Measurements from ENCODE around the gene FKBP15. TPM values are rescaled to one million over a fixed set of nuclear protein-coding genes. Genes with fewer than 3 reads are reported as not detected.

FKBP15 gene
- total RNA-seq, 1 experiment from 2014 or later, result 18.5 TPM

DNA sequence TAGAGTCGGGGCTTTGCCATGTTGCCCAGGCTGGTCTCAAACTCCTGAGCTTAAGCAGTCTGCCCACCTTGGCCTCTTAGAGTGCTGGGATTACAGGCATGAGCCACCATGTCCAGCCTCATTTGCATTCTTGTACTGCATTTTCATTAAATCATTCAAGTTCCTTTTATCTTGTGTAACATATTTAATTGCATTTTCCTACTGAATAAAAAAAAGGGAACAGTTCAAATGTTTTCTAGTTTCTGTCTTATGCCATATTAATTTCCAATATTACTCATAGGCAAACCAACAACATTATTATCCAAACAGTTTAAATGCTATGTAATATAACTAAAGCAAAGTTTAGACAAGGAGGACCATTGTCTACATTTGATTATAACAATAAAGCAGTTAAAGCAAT, 6.4 kb upstream of the FKBP15 start:
- H3K23ac ChIP-seq (ENCODE audit: insufficient read length, low read depth, low read length), result no peak overlapping the region
- H2BK20ac ChIP-seq (ENCODE audit: low read depth, low read length, poor library complexity, severe bottlenecking), result no peak overlapping the region
- H3K4me3 Mint-ChIP-seq, result no peak overlapping the region
- H4K91ac ChIP-seq (ENCODE audit: insufficient read length, low read depth, low read length), result no peak overlapping the region
- no peak overlapping the region for H4K8ac ChIP-seq (replicated peaks; ENCODE audit: insufficient read length, low read depth, low read length)
- H3K9me3 Mint-ChIP-seq, result no peaks in the 10 kb centered on the region
- H2BK120ac ChIP-seq (ENCODE audit: low read depth, low read length, poor library complexity, severe bottlenecking), result no peak overlapping the region
- no CpG with 5 or more reads among the region's 1 CpG for WGBS (ENCODE audit: extremely low coverage, insufficient read length, low lambda C conversion rate)
- H2BK12ac ChIP-seq (ENCODE audit: insufficient read length, low read depth, low read length), result no peak overlapping the region
- H3K9me3 ChIP-seq (ENCODE audit: control insufficient read depth, low read depth, low read length), result no peaks in the 10 kb centered on the region
- no peak overlapping the region for H4K5ac ChIP-seq (ENCODE audit: insufficient read length, low read depth, low read length)
- no peak overlapping the region for H3T11ph ChIP-seq (ENCODE audit: low read length)
- H3K27ac Mint-ChIP-seq, result no peak overlapping the region
- peaks cover 1% of the 10 kb centered on the region for H3K23me2 ChIP-seq (ENCODE audit: insufficient read length, low read depth, low read length, poor library complexity, severe bottlenecking)
- H3K4me1 Mint-ChIP-seq, result peaks cover 8 to 11% of the 10 kb centered on the region in 2 experiments
- H3K9ac ChIP-seq (ENCODE audit: extremely low read depth, insufficient read length, low read length), result no peak overlapping the region
- no peak for DNase-seq
- TF ChIP-seq CTCF (conservative IDR thresholded peaks at IDR 0.05), result no peak
- no peak overlapping the region for H2BK15ac ChIP-seq (ENCODE audit: low read depth, low read length)
- H3K27me3 Mint-ChIP-seq (ENCODE audit: low read depth), result no peaks in the 10 kb centered on the region
- H3K4ac ChIP-seq (ENCODE audit: low read depth, low read length), result no peak overlapping the region
- no peak overlapping the region for H2BK5ac ChIP-seq (ENCODE audit: insufficient read length, low read length)
- no peak overlapping the region for H3K56ac ChIP-seq (ENCODE audit: insufficient read length, low read depth, low read length)
- H3K79me2 ChIP-seq (ENCODE audit: insufficient read depth, low read length), result peaks cover 2% of the 10 kb centered on the region; the same call in 1 of the 2 replicates
- no peak overlapping the region for H3K14ac ChIP-seq (ENCODE audit: insufficient read depth, low read length)
- peaks cover 0 to 4% (median 0%) of the 10 kb centered on the region in 3 experiments; a peak in 2 of 7 replicates for H3K36me3 Mint-ChIP-seq (ENCODE audit: insufficient read depth in 1 of 3, low read depth in 3 of 3)
- no peaks in the 10 kb centered on the region for H3K27me3 ChIP-seq (ENCODE audit: insufficient read depth, low read length)
- peaks cover 3% of the 10 kb centered on the region; the same call in 1 of the 2 replicates for H3K4me1 ChIP-seq (ENCODE audit: insufficient read depth, low read length)
- H2AFZ ChIP-seq (ENCODE audit: low read length), result no peak overlapping the region
- no peak overlapping the region for H3K27ac ChIP-seq (ENCODE audit: insufficient read length, low read depth, low read length)
- H4K20me1 ChIP-seq (ENCODE audit: control insufficient read depth, insufficient read depth, insufficient read length), result no peaks in the 10 kb centered on the region
- H3K79me1 ChIP-seq (ENCODE audit: insufficient read depth, low read depth, low read length, poor library complexity, severe bottlenecking), result peaks cover 5% of the 10 kb centered on the region
- H3K4me2 ChIP-seq (ENCODE audit: insufficient read depth, insufficient read length, low read length), result no peak overlapping the region
- H2AK5ac ChIP-seq (ENCODE audit: insufficient read length, low read length), result no peak overlapping the region
- no peak overlapping the region for H3K18ac ChIP-seq (ENCODE audit: insufficient read length, low read depth, low read length)
